Tibial nerve (tissue), 4 donors: ENCODE results near the gene TSPAN2. TPM values are rescaled to one million over a fixed set of nuclear protein-coding genes. Genes with fewer than 3 reads are reported as not detected.

ENCODE experiments used
- DNase-seq, 2 donors: peaks; one replicate each; pipeline ENCODE4 v3.0.0-alpha.2; 2019; ENCODE audit warnings: low spot score in 2 of 2
- H3K27ac ChIP-seq, 4 donors: fragments of 200-600 bp; sonication (generic) in 3 of 4; one replicate each; pipeline ENCODE4 v1.5.1; 2017 to 2019; ENCODE audit warnings: mild to moderate bottlenecking in 1 of 4
- H3K27me3 ChIP-seq, 2 donors: fragments of 200-600 bp; sonication (generic) in 1 of 2; one replicate each; pipeline versions ENCODE4 v1.5.1 to v1.6.0; 2017 to 2019
- H3K36me3 ChIP-seq, 3 donors: fragments of 200-600 bp; sonication (generic); one replicate each; pipeline ENCODE4 v1.5.1; 2018 to 2019
- H3K4me1 ChIP-seq, 4 donors: fragments of 200-600 bp; sonication (generic) in 3 of 4; one replicate each; pipeline ENCODE4 v1.5.1; 2017 to 2019
- H3K4me3 ChIP-seq, 4 donors: fragments of 200-600 bp; sonication (generic) in 3 of 4; one replicate each; pipeline ENCODE4 v1.5.1; 2017 to 2019; ENCODE audit warnings: mild to moderate bottlenecking in 1 of 4, moderate library complexity in 1 of 4
- H3K9me3 ChIP-seq, 4 donors: fragments of 200-600 bp; sonication (generic) in 3 of 4; one replicate each; pipeline ENCODE4 v1.5.1; 2017 to 2019
- EP300 ChIP-seq, 2 donors: sonication (generic); formaldehyde crosslinking; IDR thresholded peaks; one replicate each; pipeline ENCODE4 v1.6.1; 2017; ENCODE audit warnings: antibody characterized with exemption in 2 of 2, mild to moderate bottlenecking in 1 of 2
- POLR2A ChIP-seq, 2 donors: fragments of 450-650 bp; IDR thresholded peaks; one replicate each; pipeline ENCODE4 v1.6.1; 2017; ENCODE audit warnings: antibody characterized with exemption in 2 of 2, mild to moderate bottlenecking in 2 of 2, moderate library complexity in 2 of 2
- WGBS, 2 donors: methylation state at CpG; one replicate each; pipeline ENCODE4 v1.1.5; 2018; 5-methylcytosine and 5-hydroxymethylcytosine counted together
- total RNA-seq, 4 donors: library from RNA; depleted of rRNA; stranded (reverse); fragments of >200 nt; gene quantifications; one replicate each; pipeline ENCODE4 v1.1.0, GENCODE V29; 2016
- TF ChIP-seq, protein P1 (sequence below), 5 experiments: fragments of 200-600 bp in 3 of 5; fragments of 450-650 bp in 2 of 5; sonication (generic) in 3 of 5; IDR thresholded peaks; one replicate each; pipeline ENCODE4 v1.5.1; 2016 to 2019; ENCODE audit warnings: antibody characterized with exemption in 5 of 5, mild to moderate bottlenecking in 3 of 5, moderate library complexity in 2 of 5

The TSPAN2 gene
- total RNA-seq, 4 donors from 2014 or later, result 0.84 to 7.1 (median 3.2) TPM

DNA sequence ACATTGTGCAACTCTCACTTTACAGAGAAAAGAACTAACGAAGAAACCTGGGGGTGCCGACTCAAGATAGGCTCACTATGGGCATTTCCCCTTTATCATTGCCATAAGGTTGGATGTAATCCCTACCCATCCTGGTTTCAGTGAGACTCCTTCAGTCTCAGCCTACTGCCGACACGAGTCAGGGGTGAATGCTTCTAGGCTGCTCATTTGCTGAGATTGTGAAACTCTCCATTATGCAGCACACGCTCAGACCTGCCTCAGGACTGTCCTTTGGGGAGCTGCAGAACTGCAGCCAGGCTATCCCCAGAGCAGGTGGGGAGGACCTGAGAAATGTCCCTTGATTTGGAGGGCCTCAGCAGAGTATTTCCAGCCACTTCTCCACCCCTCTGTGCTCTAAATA, 37.5 kb downstream of the TSPAN2 start:
- Histone ChIP-seq H3K4me3 (no peak overlapping the region), H3K27me3 (no peaks in the 10 kb centered on the region), H3K27ac (no peak overlapping the region), H3K36me3 (no peaks in the 10 kb centered on the region), H3K4me1 (peaks cover 0 to 11% (median 0%) of the 10 kb centered on the region in 4 donors), H3K9me3 (no peaks in the 10 kb centered on the region)
- 85 to 90% methylated on average over 5 of the region's 5 CpGs for WGBS, 2 donors
- no peak for TF ChIP-seq EP300 (IDR thresholded peaks at IDR 0.05)
- TF ChIP-seq, protein P1, sequence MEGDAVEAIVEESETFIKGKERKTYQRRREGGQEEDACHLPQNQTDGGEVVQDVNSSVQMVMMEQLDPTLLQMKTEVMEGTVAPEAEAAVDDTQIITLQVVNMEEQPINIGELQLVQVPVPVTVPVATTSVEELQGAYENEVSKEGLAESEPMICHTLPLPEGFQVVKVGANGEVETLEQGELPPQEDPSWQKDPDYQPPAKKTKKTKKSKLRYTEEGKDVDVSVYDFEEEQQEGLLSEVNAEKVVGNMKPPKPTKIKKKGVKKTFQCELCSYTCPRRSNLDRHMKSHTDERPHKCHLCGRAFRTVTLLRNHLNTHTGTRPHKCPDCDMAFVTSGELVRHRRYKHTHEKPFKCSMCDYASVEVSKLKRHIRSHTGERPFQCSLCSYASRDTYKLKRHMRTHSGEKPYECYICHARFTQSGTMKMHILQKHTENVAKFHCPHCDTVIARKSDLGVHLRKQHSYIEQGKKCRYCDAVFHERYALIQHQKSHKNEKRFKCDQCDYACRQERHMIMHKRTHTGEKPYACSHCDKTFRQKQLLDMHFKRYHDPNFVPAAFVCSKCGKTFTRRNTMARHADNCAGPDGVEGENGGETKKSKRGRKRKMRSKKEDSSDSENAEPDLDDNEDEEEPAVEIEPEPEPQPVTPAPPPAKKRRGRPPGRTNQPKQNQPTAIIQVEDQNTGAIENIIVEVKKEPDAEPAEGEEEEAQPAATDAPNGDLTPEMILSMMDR (IDR thresholded peaks at IDR 0.05), result no peak
- TF ChIP-seq POLR2A (IDR thresholded peaks at IDR 0.05), result no peak
- DNase-seq, result no peak

DNA sequence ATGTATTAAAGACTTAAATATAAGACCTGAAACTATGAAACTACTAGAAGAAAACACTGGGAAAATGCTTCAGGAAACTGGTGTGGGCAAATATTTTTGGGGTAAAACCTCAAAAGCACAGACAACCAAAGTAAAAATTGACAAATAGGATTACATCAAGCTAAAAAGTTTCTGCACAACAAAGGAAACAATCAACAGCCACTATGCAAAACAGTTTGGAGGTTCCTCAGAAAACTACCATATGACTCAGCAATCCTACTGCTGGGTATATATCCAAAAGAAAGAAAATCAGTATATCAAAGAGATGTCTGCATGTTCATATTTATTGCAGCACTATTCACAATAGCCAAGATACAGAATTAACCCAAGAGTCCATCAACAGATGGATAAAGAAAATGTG, 42.6 kb downstream of the TSPAN2 start:
- no peak overlapping the region for H3K27ac ChIP-seq
- H3K36me3 ChIP-seq, result no peaks in the 10 kb centered on the region
- no peaks in the 10 kb centered on the region for H3K27me3 ChIP-seq
- peaks cover 0 to 4% (median 0%) of the 10 kb centered on the region in 4 donors for H3K9me3 ChIP-seq
- no peak overlapping the region for H3K4me3 ChIP-seq
- no peaks in the 10 kb centered on the region for H3K4me1 ChIP-seq
- TF ChIP-seq POLR2A (IDR thresholded peaks at IDR 0.05) (no peak), EP300 (IDR thresholded peaks at IDR 0.05) (no peak)
- TF ChIP-seq, protein P1 (IDR thresholded peaks at IDR 0.05), result no peak
- no peak for DNase-seq

DNA sequence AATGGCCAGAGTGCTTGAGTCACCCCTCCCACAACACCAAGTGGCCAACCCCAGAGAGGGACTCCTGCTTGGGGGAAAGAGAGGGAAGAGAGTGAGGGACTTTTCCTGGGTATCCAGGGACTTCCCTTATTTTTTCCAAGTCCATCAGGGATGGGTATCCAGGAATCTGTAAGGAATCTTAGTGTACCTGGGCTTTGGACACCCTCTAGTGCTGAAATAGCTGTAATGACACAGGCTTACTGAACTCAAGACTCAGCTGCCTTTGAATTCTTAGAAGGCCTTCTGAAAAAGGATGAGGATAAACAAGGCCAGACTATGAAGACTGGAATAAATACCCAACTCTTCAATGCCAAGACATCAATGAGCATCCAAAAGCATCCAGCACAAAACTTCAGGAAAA, 47.6 kb downstream of the TSPAN2 start:
- H3K4me1 ChIP-seq, result no peaks in the 10 kb centered on the region
- H3K36me3 ChIP-seq, result no peaks in the 10 kb centered on the region
- TF ChIP-seq POLR2A (IDR thresholded peaks at IDR 0.05) (no peak), EP300 (IDR thresholded peaks at IDR 0.05) (no peak)
- TF ChIP-seq, protein P1 (IDR thresholded peaks at IDR 0.05), result no peak
- H3K27ac ChIP-seq, result no peak overlapping the region
- H3K4me3 ChIP-seq, result no peak overlapping the region
- no peak for DNase-seq
- peaks cover 0 to 4% (median 0%) of the 10 kb centered on the region in 4 donors for H3K9me3 ChIP-seq
- H3K27me3 ChIP-seq, result no peaks in the 10 kb centered on the region

DNA sequence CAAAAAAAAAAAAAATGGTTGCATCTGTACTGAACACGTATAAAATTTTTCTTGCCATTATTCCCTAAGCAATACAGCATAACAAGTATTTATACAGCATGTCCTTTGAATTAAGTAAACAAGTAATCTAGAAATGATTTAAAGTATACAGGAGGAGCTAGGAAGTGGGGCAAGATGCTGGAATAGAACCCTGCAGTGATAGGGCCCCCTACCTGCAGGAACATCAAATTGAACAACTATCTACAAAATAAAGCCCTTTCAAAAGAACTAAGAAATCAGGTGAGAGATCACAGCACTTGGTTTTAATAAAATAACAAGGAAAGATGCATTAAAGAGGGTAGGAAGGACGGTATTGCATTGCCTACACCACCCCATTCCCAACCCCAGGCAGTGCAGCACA, 48.8 kb downstream of the TSPAN2 start:
- H3K4me3 ChIP-seq, result no peak overlapping the region
- H3K4me1 ChIP-seq, result no peaks in the 10 kb centered on the region
- no peak for DNase-seq
- H3K27me3 ChIP-seq, result no peaks in the 10 kb centered on the region
- H3K9me3 ChIP-seq, result peaks cover 0 to 4% (median 0%) of the 10 kb centered on the region in 4 donors
- 66 to 75% methylated on average over 2 of the region's 2 CpGs for WGBS, 2 donors
- no peak overlapping the region for H3K27ac ChIP-seq
- H3K36me3 ChIP-seq, result no peaks in the 10 kb centered on the region
- TF ChIP-seq, protein P1 (IDR thresholded peaks at IDR 0.05), result no peak
- no peak for TF ChIP-seq EP300 (IDR thresholded peaks at IDR 0.05)
- TF ChIP-seq POLR2A (IDR thresholded peaks at IDR 0.05), result no peak

DNA sequence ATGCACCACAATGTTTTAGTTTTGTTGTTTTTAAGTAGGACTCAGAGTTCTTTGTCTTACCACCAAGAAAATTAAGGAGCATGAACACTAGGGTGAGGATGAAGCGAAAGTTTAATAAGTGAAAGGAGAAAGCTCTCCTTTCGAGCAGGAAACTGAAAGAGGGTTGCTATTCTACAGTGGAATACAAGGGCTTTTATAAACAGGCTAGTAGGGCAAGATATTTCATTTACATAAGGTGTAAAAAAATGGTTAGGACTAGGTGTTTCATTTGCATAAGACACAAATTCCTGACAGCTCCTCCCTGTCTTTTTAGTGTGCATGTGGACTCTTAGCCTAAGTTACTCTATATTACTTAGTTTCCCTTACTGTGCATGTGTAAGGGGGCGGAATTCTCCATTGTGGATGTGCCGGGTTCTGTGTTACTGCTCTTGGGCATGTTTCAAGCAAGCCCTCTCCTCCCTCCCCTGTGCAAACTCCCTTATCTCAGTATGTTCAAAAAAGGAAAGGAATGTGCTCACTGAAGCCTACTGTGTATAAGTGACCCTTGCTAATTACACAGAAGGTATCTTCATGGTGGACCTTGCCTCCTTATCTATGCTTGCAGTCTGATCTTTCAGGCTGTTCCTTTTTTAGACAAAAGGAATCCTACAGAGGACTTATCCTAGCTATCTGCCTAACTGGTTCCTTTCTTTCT, 52.3 kb downstream of the TSPAN2 start:
- Histone ChIP-seq H3K27me3 (no peaks in the 10 kb centered on the region), H3K36me3 (no peaks in the 10 kb centered on the region), H3K9me3 (no peaks in the 10 kb centered on the region), H3K27ac (no peak overlapping the region), H3K4me1 (no peaks in the 10 kb centered on the region), H3K4me3 (no peak overlapping the region)
- TF ChIP-seq, protein P1 (IDR thresholded peaks at IDR 0.05), result no peak
- TF ChIP-seq POLR2A (IDR thresholded peaks at IDR 0.05) (no peak), EP300 (IDR thresholded peaks at IDR 0.05) (no peak)
- 67 to 71% methylated on average over 4 of the region's 4 CpGs for WGBS, 2 donors
- no peak for DNase-seq
